SK-N-MC (cell line): ENCODE data around the gene ACTA2.

ENCODE experiments used
- EZH2 ChIP-seq: fragments of 200-600 bp; sonication (generic); IDR thresholded peaks from one replicate; pipeline ENCODE4 v1.6.1; 2017; ENCODE audit warnings: antibody characterized with exemption
- POLR2AphosphoS5 ChIP-seq: IDR thresholded peaks from 2 replicates; pipeline ENCODE4 v1.6.1; 2012; ENCODE audit warnings: mild to moderate bottlenecking, low read depth, low read length, borderline replicate concordance

DNA sequence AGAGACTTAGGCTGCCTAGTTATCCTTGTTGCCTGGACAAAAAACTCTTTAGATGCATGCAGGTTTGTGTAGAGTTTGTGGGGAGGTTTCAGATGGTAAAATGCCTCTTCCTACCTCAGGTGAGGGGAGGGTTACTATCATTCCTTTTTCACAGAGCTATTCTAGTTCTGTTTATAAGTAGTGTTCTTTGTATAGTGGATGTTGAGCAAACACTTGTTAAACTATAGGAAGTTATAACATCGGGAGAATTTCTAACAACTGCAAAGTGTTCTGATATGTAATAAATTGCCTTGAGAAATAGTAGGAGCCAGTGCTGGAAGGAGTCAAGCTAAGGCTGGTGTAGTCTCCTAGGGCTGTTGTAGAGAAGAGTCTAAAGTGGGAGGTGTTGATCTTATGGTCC, 31.4 kb upstream of the ACTA2 start:
- TF ChIP-seq POLR2AphosphoS5 (no peak), EZH2 (no peak)
